GM12878 (cell line): ENCODE data around the gene FGFR1OP2. TPM values are rescaled to one million over a fixed set of nuclear protein-coding genes. Genes with fewer than 3 reads are reported as not detected.
A peak's percentile ranks its signal among the peaks of the same experiment; 100 is the strongest.

ENCODE experiments used
- ATAC-seq: fragments of 200-7000 bp; cut with Tn5 transposase; 3 replicates; pipeline ENCODE4 v1.9.1; 2020; ENCODE audit warnings: mild to moderate bottlenecking, moderate library complexity
- BruUV-seq: library from RNA; stranded (reverse); fragments of 400-500 nt; replicated peaks from 2 replicates; lab custom pipeline; 2021; lab: Mats Ljungman, UMichigan
- CTCF ChIA-PET: fragments of 300-600 bp; sonication (Branson Sonifier 250); formaldehyde crosslinking; extraction: SDS; loops from one replicate; lab custom pipeline; 2021; ENCODE audit warnings: inconsistent platforms; lab: Yijun Ruan, JAX
- POLR2A ChIA-PET: fragments of 350-600 bp; formaldehyde crosslinking; extraction: SDS; loops from one replicate; lab custom pipeline; 2021; ENCODE audit warnings: inconsistent platforms; lab: Charles Lee
- RAD21 ChIA-PET: fragments of 300-600 bp; sonication (Branson Sonifier 250); formaldehyde crosslinking; loops from one replicate; lab custom pipeline; 2023; ENCODE audit warnings: antibody characterized with exemption; ENCODE audit not compliant: unreplicated experiment; lab: Charles Lee
- SMC1A ChIA-PET: fragments of 300-600 bp; sonication (Branson Sonifier 250); formaldehyde crosslinking; loops from one replicate; lab custom pipeline; 2023; ENCODE audit not compliant: unreplicated experiment, uncharacterized antibody; lab: Charles Lee
- DNase-seq: peaks from one replicate; pipeline ENCODE4 v3.0.0-alpha.2; 2011; ENCODE audit warnings: low read depth, low spot score
- FAIRE-seq: peaks from 3 replicates; lab custom pipeline; 2011; peaks lifted over from hg19 to GRCh38; lab: Jason Lieb, UNC
- H2AFZ ChIP-seq: 2 replicates; pipeline ENCODE4 v1.6.0; 2011; ENCODE audit warnings: low read depth, low read length, control low read depth; ENCODE audit not compliant: control insufficient read depth
- H3K27ac ChIP-seq: 2 replicates; pipeline ENCODE4 v1.5.1; 2011; ENCODE audit warnings: control low read depth; ENCODE audit not compliant: control insufficient read depth, insufficient read depth
- H3K27me3 ChIP-seq, 2 experiments: replicated peaks in 1 of 2; 2 replicates each; pipeline versions ENCODE4 v1.6.0 to v1.6.1; 2011; ENCODE audit warnings: low read length in 1 of 2; ENCODE audit not compliant: control insufficient read depth in 2 of 2, insufficient read depth in 2 of 2
- H3K36me3 ChIP-seq, 2 experiments: 2 replicates each; pipeline ENCODE4 v1.5.1; 2011; ENCODE audit warnings: low read length in 1 of 2; ENCODE audit not compliant: control insufficient read depth in 2 of 2, insufficient read depth in 2 of 2
- H3K4me1 ChIP-seq: 2 replicates; pipeline ENCODE4 v1.6.1; 2011; ENCODE audit warnings: mild to moderate bottlenecking, low read length, moderate library complexity, mixed read lengths; ENCODE audit not compliant: control insufficient read depth, insufficient read depth
- H3K4me2 ChIP-seq: 2 replicates; pipeline ENCODE4 v1.6.0; 2011; ENCODE audit warnings: control low read depth; ENCODE audit not compliant: control insufficient read depth, insufficient read depth
- H3K4me3 ChIP-seq: fragments of 200-600 bp; sonication (generic); 2 replicates; pipeline ENCODE4 v1.5.1; 2016
- H3K79me2 ChIP-seq: 2 replicates; pipeline ENCODE4 v1.6.0; 2011; ENCODE audit warnings: low read length; ENCODE audit not compliant: control insufficient read depth, insufficient read depth
- H3K9ac ChIP-seq: 2 replicates; pipeline ENCODE4 v1.8.0; 2011; ENCODE audit warnings: low read length, control low read depth, mixed read lengths; ENCODE audit not compliant: control insufficient read depth, insufficient read depth
- H3K9me3 ChIP-seq: replicated peaks from 3 replicates; pipeline ENCODE4 v1.5.1; 2011; ENCODE audit warnings: mild to moderate bottlenecking, low read length; ENCODE audit not compliant: control insufficient read depth, insufficient read depth
- H4K20me1 ChIP-seq: 2 replicates; pipeline ENCODE4 v1.6.0; 2011; ENCODE audit not compliant: control insufficient read depth, insufficient read depth
- CHD4 ChIP-seq: fragments of 200-600 bp; sonication (generic); IDR thresholded peaks from 2 replicates; pipeline ENCODE4 v1.6.1; 2016; ENCODE audit warnings: mild to moderate bottlenecking
- HDAC2 ChIP-seq: fragments of 200-600 bp; sonication (generic); IDR thresholded peaks from 2 replicates; pipeline ENCODE4 v1.6.1; 2017
- KDM1A ChIP-seq: fragments of 200-600 bp; sonication (generic); IDR thresholded peaks from 2 replicates; pipeline ENCODE4 v1.6.1; 2016; ENCODE audit warnings: borderline replicate concordance
- NFIC ChIP-seq: IDR thresholded peaks from 2 replicates; pipeline ENCODE4 v1.6.1; 2012; ENCODE audit warnings: low read depth, mild to moderate bottlenecking, inconsistent platforms, low read length, moderate library complexity
- NR2C1 ChIP-seq: fragments of 450-650 bp; IDR thresholded peaks from 2 replicates; pipeline ENCODE4 v1.6.1; 2017; ENCODE audit warnings: antibody characterized with exemption, mild to moderate bottlenecking, moderate library complexity
- SMC3 ChIP-seq: IDR thresholded peaks from 2 replicates; pipeline ENCODE4 v1.6.1; 2011; ENCODE audit warnings: low read length, improper control_type of control experiment, borderline replicate concordance
- WGBS: methylation state at CpG from one replicate; pipeline ENCODE4 v1.1.6; 2016; ENCODE audit warnings: low lambda C conversion rate; ENCODE audit not compliant: insufficient replicate concordance, insufficient coverage; ENCODE audit errors: missing lambda C conversion rate; 5-methylcytosine and 5-hydroxymethylcytosine counted together
- in situ Hi-C: fragments of 300-500 bp; cut with MboI; formaldehyde crosslinking; loops from 9 replicates; pipeline ENCODE4 v1.14.3; 2018; ENCODE audit warnings: mixed read lengths
- intact Hi-C: fragments of 100-400 bp; cut with micrococcal nuclease; formaldehyde crosslinking; loops from one replicate; pipeline ENCODE4 v1.14.2; 2022; ENCODE audit not compliant: unreplicated experiment
- polyA plus RNA-seq, 11 experiments: library from polyadenylated mRNA; depleted of rRNA in 4 of 11; unstranded in 6 of 11; stranded (reverse) in 5 of 11; fragments of >200 nt; fragmentation: Nextera tagmentation in 4 of 11; fragmentation: Illumina TruSeq in 1 of 11; extraction: Ambion mirVana in 4 of 11; extraction: Trizol in 1 of 11; gene quantifications; 1 replicate in 1 of 11; 2 replicates in 10 of 11; pipeline versions ENCODE4 v1.2.1 to v1.2.3, GENCODE V29; 2011 to 2016; ENCODE audit warnings: inconsistent platforms in 2 of 11, missing spikeins in 2 of 11, low read depth in 1 of 11
- total RNA-seq, 4 experiments: library from RNA; depleted of rRNA in 3 of 4; stranded (reverse); fragments of >200 nt in 3 of 4; fragmentation: Illumina TruSeq in 1 of 4; extraction: Trizol in 1 of 4; gene quantifications; 2 replicates each; pipeline versions ENCODE4 v1.2.1 to v1.2.3, GENCODE V29; 2013 to 2021
- TF ChIP-seq, protein P1 (sequence below): fragments of 450-650 bp; IDR thresholded peaks from 2 replicates; pipeline ENCODE4 v1.6.1; 2017; ENCODE audit warnings: mild to moderate bottlenecking, low read depth, inconsistent platforms; ENCODE audit not compliant: poor library complexity, severe bottlenecking
- TF ChIP-seq, protein P2 (sequence below): fragments of 450-650 bp; formaldehyde crosslinking; IDR thresholded peaks from 2 replicates; pipeline ENCODE4 v1.4.0; 2020; ENCODE audit warnings: mild to moderate bottlenecking, moderate library complexity
- TF ChIP-seq, protein P3 (sequence below): fragments of 450-650 bp; IDR thresholded peaks from 2 replicates; pipeline ENCODE4 v1.6.1; 2016; ENCODE audit warnings: mild to moderate bottlenecking
- TF ChIP-seq, protein P4 (sequence below): fragments of 450-650 bp; IDR thresholded peaks from 2 replicates; pipeline ENCODE4 v1.6.1; 2017; ENCODE audit warnings: antibody characterized with exemption, mild to moderate bottlenecking, moderate library complexity

The FGFR1OP2 gene
- total and polyA plus RNA-seq, 10 of the 15 experiments (the other 5 are each of a cell fraction or from before 2014, with no cell fraction given) = 28.5 to 59.1 (median 38.3) TPM

DNA sequence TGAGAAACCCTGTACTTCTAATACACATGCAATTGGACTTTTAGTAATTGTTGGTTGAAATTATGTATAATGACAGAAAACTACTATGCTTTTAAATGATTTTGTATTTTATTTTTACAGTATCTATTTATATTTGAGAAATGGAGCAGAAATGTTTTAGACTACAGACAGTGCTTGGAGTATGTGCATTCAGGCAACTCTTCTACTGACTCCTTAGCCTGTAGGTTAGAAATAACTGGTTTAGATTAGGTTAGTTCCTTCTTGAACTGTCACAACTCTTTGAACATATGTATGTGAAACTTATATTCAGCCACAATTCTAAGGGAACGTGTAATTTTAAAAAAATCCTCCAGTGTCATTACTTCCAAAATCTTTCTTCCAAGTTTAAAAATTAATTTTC lies 1.7 kb downstream of the FGFR1OP2 start (continued):
- TF ChIP-seq, protein P1, sequence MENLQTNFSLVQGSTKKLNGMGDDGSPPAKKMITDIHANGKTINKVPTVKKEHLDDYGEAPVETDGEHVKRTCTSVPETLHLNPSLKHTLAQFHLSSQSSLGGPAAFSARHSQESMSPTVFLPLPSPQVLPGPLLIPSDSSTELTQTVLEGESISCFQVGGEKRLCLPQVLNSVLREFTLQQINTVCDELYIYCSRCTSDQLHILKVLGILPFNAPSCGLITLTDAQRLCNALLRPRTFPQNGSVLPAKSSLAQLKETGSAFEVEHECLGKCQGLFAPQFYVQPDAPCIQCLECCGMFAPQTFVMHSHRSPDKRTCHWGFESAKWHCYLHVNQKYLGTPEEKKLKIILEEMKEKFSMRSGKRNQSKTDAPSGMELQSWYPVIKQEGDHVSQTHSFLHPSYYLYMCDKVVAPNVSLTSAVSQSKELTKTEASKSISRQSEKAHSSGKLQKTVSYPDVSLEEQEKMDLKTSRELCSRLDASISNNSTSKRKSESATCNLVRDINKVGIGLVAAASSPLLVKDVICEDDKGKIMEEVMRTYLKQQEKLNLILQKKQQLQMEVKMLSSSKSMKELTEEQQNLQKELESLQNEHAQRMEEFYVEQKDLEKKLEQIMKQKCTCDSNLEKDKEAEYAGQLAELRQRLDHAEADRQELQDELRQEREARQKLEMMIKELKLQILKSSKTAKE = no peak
- TF ChIP-seq CHD4 = no peak
- TF ChIP-seq, protein P2, sequence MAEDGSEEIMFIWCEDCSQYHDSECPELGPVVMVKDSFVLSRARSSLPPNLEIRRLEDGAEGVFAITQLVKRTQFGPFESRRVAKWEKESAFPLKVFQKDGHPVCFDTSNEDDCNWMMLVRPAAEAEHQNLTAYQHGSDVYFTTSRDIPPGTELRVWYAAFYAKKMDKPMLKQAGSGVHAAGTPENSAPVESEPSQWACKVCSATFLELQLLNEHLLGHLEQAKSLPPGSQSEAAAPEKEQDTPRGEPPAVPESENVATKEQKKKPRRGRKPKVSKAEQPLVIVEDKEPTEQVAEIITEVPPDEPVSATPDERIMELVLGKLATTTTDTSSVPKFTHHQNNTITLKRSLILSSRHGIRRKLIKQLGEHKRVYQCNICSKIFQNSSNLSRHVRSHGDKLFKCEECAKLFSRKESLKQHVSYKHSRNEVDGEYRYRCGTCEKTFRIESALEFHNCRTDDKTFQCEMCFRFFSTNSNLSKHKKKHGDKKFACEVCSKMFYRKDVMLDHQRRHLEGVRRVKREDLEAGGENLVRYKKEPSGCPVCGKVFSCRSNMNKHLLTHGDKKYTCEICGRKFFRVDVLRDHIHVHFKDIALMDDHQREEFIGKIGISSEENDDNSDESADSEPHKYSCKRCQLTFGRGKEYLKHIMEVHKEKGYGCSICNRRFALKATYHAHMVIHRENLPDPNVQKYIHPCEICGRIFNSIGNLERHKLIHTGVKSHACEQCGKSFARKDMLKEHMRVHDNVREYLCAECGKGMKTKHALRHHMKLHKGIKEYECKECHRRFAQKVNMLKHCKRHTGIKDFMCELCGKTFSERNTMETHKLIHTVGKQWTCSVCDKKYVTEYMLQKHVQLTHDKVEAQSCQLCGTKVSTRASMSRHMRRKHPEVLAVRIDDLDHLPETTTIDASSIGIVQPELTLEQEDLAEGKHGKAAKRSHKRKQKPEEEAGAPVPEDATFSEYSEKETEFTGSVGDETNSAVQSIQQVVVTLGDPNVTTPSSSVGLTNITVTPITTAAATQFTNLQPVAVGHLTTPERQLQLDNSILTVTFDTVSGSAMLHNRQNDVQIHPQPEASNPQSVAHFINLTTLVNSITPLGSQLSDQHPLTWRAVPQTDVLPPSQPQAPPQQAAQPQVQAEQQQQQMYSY (CRISPR knock-in tag) = no peak
- TF ChIP-seq NR2C1 = no peak

DNA sequence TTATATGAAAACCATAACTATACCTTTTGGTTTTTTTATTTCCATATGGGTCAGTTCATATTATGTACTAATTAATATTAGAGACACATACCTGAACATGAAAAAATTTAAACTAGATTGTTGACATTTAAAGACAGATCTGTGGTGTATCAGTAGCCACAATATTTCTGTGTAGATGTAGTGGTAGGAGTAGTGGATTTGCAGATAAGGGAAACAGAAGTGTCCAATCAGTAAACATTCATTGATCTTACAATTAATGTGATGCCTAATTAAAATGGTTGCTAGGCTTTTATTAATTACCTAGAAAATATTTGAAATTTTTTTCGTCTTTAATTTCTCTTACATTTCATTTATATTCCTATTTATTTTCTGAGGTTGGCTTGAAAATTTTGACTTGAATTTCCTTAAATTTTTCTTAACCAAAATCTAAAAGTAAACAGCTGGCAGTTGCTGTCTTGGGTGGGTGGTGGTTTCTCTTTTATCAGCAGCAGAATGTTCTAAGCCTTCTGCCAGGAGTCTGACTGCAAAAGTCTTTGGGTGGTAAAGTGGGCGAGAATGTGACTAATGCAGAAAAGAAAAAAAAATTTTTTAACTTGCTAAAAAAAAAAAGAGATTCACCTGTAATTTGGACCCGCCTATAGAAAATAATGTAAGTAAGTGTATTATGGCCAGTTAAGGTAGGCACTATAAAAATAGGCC lies 2.4 kb downstream of the FGFR1OP2 start:
- POLR2A ChIA-PET = interaction anchor here (0.7 to 2.6 kb wide), 3 partner anchors 8 to 244 kb away, joined by 3 to 9 read pairs (median 4); no protein-coding TSS in a partner anchor
- Histone ChIP-seq H3K4me3 (peak overlapping the region; percentile 99), H3K27ac (peak overlapping the region; percentile 75), H3K27me3 (no peaks in the 10 kb centered on the region), H2AFZ (no peak overlapping the region), H3K9me3 (peaks cover 4% of the 10 kb centered on the region; the same call in 2 of the 3 replicates), H3K4me1 (peaks cover 8% of the 10 kb centered on the region), H3K4me2 (peak overlapping the region; percentile 86), H3K79me2 (peaks cover 100% of the 10 kb centered on the region), H3K9ac (peak overlapping the region; percentile 36), H4K20me1 (no peaks in the 10 kb centered on the region), H3K36me3 (no peaks in the 10 kb centered on the region)
- BruUV-seq = no TSS peak
- SMC1A ChIA-PET = interaction anchor here (0.6 to 3.5 kb wide), 9 partner anchors 14 to 221 kb away, joined by 3 to 31 read pairs (median 6); partner anchors contain the start of gene TM7SF3
- intact Hi-C loops = no loop called here
- DNase-seq = no peak
- 3% methylated on average over 3 of the region's 3 CpGs for WGBS
- CTCF ChIA-PET = interaction anchor here (1.8 kb wide), 1 partner anchor 23 kb away, joined by 7 read pairs; no protein-coding TSS in a partner anchor
- ATAC-seq = no peak
- in situ Hi-C loops = no loop called here
- FAIRE-seq = no peak
- RAD21 ChIA-PET = interaction anchor here (1.1 to 2.3 kb wide), 4 partner anchors 31 to 95 kb away, joined by 3 to 11 read pairs (median 4); no protein-coding TSS in a partner anchor
- TF ChIP-seq, protein P3, sequence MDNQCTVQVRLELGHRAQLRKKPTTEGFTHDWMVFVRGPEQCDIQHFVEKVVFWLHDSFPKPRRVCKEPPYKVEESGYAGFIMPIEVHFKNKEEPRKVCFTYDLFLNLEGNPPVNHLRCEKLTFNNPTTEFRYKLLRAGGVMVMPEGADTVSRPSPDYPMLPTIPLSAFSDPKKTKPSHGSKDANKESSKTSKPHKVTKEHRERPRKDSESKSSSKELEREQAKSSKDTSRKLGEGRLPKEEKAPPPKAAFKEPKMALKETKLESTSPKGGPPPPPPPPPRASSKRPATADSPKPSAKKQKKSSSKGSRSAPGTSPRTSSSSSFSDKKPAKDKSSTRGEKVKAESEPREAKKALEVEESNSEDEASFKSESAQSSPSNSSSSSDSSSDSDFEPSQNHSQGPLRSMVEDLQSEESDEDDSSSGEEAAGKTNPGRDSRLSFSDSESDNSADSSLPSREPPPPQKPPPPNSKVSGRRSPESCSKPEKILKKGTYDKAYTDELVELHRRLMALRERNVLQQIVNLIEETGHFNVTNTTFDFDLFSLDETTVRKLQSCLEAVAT = peak; percentile 46; the same call in 1 of the 2 replicates
- TF ChIP-seq HDAC2 = no peak
- TF ChIP-seq SMC3 = no peak
- TF ChIP-seq, protein P4, sequence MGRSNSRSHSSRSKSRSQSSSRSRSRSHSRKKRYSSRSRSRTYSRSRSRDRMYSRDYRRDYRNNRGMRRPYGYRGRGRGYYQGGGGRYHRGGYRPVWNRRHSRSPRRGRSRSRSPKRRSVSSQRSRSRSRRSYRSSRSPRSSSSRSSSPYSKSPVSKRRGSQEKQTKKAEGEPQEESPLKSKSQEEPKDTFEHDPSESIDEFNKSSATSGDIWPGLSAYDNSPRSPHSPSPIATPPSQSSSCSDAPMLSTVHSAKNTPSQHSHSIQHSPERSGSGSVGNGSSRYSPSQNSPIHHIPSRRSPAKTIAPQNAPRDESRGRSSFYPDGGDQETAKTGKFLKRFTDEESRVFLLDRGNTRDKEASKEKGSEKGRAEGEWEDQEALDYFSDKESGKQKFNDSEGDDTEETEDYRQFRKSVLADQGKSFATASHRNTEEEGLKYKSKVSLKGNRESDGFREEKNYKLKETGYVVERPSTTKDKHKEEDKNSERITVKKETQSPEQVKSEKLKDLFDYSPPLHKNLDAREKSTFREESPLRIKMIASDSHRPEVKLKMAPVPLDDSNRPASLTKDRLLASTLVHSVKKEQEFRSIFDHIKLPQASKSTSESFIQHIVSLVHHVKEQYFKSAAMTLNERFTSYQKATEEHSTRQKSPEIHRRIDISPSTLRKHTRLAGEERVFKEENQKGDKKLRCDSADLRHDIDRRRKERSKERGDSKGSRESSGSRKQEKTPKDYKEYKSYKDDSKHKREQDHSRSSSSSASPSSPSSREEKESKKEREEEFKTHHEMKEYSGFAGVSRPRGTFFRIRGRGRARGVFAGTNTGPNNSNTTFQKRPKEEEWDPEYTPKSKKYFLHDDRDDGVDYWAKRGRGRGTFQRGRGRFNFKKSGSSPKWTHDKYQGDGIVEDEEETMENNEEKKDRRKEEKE = no peak
- no peak for TF ChIP-seq KDM1A
- no peak for TF ChIP-seq NFIC
